T1000 (cell line): Measurements from ENCODE around the gene PCBP3.
"Not testable (repeated sequence)": the region's sequence is repeated elsewhere in the genome, so short reads cannot be mapped to it uniquely, and the experiment has no call there.

Experiments used
- DNase-seq: peaks from one replicate; lab custom pipeline; 2025; ENCODE audit warnings: mixed read lengths; lab: John Stamatoyannopoulos, UW

The PCBP3 gene

DNA sequence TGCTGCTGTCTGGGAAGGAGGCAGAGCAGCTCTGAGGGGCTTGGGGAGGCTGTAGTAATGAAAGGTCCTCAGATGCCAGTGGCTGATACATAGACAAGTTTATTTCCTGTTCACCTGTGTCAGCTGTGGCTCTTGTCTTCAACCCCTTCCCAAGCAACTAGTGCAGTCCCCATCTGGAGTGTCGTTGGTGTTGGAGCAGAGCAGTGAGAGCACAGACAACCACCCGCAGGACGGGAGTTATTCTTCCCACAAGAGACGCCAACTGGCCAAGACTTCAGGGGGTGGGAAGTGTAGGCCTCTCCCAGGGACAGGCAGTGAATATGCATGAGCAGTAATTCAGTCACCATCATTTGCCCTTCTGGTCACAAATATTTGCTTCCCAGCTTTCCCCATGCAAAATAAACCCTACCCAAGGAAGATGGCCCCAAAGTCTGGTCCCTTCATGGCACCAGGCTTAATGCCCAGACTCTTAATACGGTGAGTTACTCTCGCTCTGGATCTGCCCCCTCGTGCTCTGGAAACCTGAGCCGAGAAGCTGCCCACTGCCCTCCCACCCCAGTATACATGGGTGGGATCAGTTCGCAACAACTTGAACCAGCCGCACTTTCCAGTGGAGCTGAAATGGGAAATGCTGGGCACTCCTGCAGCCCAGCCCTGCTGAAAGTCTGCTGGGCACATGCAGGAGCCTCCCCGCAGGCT lies 184.5 kb downstream of the PCBP3 start:
- no peak for DNase-seq

DNA sequence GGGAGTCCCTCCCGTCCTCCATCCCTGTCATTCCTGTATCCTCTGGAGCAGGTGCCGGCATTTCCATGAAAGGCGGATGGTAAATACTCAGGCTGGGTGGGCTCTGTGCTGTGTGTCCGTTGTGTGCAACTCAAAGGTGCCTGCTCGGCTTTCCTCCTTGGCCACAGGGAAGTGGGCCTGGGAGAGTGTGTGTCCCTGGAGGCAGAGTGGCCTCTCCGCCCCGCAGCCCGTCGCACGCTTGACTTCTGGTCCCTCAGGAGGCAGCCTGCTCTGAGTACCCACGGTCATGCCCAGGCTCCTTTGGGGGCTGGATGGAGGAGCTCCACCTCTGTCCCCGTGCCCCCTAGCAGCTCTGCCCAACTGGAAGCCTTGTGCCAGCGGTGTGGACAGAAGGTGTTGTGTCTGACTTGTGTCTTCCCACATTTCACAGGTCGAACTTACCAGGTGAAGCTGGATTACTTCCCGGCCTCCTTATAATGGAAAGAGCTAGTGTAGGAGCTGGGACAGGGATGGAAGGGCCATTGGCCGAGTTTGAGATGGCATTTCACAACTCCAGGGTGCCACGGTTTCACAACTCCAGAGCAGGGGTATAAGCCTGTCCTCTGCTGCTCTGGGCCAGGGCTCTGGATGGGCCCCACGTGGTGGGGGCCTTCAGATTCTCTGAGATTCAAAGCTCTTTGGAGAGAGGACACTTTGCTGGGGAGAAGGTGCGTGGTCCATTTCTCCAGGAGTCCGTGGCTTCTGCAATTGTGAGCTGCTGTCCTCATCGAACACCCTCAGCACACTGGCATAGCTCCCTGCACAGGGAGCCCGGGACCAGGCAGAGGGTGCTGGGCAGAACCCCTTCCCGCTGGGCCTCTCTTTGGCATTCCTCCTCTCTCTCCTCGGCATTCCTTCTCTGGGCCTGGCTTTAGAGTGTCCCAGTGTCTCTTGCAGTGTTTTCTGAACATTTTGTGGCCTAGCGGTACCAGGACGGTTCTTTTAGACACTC lies 185.3 kb downstream of the PCBP3 start:
- no peak for DNase-seq

DNA sequence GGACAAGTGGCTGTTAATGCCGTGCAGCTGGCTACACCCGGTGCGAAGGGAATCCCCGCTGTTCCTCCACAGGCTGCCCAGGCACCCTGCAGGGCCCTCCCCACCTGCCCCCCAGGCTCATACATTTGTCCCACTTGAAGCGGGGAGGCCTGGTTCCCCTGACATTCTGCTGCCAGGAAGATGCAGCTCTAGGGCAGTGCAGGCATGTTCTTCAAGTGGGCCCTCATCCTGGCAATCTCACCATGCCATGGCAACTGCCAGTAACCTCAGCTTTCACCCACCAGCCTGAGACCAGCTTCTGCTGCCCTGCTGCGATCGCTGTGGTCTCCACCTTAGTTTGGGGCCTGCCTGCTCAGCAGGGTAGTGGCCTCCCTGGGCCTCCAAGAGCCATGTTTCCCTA lies 186.1 kb downstream of the PCBP3 start:
- no peak for DNase-seq

DNA sequence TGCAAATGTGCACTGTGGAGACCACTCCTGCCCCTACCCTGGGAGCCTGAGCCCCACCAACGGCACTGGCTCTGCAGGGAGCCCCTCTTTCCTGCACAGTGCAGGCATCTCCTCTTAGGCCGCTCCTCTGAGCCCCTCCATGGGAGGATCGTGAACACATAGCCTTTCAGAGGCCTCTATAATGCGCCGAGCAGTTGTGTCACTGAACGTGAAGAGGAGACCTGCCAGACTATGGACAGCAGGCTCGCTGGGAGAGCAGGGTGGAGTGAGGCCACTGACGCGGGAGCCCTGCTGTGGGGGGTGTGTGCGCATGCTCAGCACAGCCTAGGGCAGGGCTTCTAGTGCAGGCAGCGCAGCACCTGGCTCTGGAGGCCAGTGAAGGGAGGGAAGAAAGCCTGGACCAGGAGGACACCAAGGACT lies 186.7 kb downstream of the PCBP3 start:
- DNase-seq, result no peak

DNA sequence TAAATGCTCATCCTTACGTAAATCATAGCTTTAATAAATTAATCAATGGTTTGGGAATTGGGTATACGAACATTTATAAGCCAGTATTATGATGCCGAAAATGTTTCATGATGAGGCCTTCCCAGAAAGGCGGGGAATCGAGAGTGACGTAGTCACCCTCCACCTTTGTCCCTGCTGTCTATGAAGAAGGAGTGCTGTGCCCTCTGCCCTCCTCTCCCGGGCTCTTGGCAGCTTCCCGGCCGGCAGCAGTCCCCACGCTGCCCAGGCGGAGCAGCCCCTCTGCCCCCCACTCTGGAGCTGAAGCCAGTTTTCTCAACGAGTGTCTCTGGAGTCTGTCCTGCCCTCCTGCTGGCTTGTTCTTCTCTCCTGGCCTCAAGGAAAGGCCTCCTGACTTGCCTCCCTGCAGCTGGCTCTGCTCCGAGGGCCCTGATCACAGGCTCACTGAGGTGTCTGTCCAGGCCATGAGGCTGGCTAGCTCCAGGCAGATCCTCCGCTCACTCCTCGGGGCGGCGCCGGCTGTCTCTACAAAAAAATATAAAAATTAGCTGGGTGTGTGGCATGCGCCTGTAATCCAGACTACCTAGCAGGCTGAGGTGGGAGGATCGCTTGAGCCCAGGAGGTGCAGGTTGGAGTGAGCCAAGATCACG lies 187.3 kb downstream of the PCBP3 start:
- no peak for DNase-seq

DNA sequence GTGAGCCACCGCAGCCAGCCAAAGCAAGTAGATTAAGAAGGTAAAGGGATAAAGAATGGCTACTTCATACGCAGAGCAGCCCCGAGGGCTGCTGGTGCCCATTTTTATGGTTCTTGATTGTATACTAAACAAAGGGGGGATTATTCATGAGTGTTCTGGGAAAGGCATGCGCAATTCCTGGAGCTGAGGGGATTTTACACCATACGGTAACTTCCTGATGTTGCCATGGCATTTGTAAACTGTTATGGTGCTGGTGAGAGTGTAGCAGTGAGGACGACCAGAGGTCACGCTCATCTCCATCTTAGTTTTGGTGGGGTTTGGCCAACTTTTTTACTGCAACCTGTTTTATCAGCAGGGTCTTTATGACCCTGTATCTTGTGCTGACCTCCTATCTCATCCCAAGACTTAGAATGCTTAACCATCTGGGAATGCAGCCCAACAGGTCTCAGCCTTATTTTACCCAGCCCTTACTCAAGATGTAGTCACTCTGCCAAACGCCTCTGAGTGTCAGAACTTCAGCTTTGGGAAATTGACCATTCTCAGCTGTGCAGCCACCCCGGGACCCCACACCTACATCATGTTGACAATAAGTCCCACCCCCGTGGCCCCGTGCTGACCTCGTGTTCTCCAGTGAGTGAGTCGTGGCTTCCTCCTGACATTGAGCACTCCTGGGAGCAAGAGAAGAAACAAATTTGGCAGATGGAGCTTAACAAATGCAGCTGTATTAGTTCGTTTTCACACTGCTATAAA lies 188.6 kb downstream of the PCBP3 start:
- no peak for DNase-seq

DNA sequence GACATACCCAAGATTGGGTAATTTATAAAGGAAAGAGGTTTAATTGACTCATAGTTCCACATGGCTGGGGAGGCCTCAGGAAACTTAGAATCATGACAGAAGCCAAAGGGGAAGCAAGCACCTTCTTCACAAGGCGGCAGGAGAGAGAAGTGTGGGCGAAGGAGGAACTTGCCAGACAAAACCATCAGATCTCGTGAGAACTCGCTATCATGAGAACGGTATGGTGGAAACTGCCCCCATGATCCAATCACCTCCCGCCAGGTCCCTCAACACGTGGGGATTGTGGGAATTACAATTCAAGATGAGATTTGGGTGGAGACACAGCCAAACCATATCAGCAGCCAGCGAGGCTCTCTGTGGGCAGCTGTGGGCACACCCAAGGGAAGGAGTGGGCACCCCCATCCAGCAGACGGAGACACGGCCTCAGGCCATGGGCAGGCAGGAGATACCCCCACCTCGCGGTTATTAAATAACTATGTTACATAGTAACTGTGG lies 189.3 kb downstream of the PCBP3 start:
- not testable (repeated sequence) for DNase-seq

DNA sequence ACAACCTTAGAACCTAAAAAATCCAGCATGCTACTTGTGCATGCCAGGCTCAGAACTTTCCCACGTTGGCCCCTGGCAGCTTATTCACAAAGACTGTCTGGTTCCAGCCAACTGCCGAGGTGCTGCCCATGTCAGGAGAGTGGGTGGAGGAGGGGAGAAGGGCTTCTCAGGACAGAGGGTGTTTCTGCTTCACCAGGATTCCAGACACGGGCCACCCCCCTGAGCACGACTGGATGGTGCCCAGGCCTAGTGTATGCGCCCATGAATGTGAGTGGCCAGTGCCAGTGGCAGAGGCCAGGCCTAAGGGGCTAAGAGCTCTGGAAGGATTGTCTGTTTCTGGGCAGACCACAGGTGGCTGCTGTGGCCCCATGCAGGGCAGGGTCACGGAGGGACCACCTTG lies 189.9 kb downstream of the PCBP3 start:
- DNase-seq, result no peak

DNA sequence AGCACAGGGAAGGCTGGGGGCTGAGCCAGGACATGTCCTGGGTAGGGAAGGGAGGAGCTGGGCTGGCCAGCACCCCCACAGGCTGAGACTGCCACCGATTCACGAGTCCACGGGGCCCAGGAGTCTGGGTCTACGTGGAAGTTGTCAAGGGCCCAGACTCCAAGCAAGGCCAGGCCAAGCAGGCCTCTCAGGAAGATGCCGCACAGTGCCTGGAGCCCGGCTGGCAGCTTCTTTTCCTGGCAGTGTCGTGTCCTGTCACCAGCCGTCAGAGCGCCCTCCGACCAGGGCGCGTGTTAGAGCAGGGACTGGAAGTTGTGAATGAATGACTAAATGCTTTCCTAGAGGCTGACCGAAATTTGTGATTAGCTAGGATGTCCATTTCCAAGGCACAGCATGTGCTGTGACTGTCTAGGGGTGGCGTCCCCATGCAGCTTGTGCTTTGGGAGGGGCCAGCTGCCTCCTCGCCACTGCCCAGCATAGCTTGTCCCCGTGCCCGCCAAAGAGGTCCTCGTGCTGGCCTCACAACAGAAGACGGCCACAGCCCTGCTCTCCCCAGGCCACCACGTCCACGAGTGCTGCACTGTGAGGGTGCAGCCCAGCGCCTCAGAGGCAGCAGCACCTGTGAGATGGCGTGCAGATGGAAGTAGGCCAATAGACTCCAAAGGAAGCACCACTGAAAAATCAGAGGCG lies 190.6 kb downstream of the PCBP3 start:
- DNase-seq, result no peak

DNA sequence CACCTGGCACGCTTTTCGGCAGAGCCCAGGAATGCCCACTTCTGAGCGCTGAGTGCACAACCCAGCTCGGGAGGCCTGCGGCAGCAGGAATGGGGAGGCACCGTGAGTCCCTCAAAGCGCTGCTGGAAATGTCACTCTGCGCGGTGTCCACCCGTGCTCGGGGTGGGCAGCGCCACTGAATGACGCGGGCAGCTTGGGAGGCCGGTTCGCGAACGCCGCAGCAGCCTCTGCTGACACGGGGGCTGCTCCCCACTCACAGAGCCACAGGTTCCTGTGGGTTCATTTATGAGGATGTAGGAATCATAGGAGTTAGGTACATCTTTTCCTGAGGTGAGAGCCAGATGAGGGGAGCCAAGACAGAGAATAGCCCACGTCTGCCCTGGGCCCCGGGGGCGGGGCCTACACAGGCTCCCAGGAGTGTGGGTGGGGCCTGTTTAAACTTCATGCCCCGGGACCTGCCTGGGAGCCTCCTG lies 191.3 kb downstream of the PCBP3 start:
- DNase-seq, result no peak

DNA sequence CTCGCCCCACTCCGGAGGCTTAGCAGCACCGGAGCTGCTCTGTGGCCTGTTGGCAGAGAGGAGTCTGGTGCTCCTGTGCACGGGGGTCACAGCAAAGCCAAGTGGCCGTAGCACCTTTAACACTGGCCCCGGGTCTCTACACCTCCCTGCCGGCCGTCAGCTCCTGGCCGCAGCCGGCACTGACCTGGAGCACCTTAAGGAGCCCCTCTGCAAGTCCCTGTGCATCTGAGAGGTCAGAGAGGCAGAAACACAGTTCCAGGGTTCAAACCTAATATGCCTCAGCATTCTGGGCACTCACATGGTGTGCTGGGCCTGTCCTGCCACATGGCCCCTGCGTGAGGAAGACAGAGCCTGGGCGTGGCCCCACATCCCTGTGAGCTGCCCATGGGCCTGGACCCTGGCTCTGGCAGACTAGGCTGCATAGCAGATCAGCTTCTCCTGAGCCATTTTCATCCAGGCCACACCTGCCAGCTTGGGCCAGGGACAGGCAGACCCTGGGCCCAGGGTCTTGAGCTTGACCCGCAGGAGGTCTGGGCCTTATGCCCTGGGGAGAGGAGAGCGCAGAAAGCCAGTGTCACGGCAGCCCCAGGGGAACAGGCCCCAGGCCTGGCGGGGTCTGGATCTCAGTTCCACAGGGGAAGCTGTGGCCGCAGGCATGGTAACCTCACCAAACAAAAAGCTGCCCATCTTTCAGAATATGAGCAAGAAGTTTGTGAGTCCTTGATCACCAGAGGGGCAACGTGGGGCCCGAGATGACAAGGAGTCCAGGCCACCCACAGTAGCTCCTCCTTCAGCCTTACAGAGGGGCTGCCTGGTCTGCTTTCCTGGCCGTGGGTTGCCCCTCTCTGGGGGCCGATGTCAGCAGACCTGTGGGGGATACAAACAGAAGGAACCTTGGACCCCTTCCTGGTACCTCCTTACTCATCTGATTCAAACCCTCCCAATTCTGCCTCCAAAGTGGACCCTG lies 192.1 kb downstream of the PCBP3 start:
- no peak for DNase-seq

DNA sequence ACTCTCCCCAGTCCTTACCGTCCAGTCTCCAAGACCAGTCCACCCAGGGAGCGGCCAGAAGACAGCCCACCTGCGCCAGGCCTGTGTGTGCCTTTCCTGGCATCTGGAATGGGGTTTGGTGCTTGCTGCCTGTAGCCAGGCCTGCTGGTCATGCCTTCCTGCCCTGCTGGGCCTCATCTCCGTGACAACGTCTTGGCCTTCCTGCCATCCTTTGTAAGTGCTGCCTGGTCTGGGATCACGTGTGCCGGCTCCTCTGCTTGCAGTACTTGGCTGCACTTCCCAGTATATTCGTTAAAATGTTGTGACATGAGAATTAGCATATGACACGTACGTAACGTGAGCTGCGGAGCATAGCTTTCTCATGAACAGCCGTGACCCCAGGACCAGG lies 192.7 kb downstream of the PCBP3 start:
- DNase-seq, result no peak

DNA sequence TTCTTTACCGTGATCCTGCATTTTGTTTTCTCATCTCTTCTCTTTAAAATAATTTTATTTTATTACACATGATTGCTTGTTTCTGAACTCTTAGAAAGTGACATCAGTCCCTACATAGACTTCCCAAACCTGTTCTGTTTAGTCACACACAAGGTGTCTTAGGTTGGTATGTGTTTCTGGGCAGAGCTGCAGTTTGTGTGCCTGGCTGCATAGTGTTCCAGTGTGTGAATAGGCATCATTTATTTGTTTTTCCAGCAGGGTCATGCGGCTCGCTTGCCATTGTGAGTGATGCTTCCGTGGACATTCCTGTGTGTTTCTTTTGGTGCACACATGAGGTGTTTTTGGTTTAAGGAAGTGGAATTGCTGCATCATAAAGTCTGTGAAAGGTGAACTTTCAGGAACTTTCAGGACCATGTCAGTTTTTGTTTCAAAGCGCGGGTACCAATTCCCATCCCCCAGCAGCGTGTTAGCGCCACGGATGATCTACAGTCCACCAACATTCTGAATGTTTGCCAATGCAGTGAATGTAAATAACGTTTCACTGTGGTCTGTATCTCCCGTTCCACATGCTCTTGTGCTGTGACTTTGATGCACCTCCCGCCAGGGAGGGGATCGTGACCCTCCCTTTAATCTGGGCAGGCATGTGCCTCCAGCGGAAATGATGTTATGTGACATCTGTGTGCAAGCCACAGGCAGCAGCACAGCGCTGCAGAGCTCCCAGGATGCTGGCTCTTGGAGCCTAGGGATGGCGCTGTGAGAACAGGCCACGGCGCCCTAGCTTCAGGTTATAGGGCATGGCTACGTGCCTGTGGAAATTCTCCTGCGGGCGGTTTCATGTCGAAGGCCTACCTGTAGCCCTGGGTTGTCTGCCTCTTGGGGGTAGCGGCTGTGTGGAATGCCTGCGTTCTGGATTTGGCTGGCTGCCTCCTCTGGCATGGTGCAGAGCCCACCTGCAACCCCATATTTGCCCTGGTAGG lies 193.5 kb downstream of the PCBP3 start:
- DNase-seq, result no peak

DNA sequence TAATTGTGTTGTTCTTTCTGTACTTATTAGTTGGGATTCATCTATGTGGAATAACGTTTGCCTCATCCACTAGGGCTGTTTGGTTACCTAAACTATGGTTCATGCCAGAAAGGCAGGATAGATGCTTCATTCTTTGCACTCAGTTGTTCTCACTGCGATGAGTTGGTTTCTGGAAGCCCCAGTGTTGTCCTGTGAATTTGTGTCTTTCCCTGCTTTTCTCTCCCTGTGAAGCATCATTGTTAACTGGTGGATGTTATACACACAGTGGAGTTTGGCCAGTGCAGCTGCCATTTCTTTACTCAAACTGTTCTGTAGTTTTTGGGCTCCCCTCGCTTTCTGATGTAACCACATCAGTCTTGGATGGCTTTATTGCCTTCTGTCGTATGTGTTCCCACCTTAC lies 194.4 kb downstream of the PCBP3 start:
- no peak for DNase-seq

DNA sequence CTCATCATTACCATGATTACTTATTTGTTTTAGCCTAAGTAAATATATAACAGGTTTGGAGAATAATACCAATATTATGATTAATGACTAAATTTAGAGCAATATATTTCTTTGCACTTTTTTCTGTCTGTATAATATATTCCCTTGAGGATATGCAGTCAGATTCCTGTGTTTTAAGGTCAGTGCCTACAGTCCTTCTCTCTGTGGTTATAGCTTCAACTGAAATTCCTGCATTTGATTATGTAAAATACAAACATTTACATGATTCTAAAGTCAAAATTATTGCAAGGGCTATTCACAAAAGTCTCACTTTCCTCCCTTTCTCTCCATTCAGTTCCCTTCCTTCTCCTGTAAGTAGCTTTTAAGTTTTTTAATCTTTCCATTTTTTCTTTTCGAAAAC lies 195.1 kb downstream of the PCBP3 start:
- no peak for DNase-seq

DNA sequence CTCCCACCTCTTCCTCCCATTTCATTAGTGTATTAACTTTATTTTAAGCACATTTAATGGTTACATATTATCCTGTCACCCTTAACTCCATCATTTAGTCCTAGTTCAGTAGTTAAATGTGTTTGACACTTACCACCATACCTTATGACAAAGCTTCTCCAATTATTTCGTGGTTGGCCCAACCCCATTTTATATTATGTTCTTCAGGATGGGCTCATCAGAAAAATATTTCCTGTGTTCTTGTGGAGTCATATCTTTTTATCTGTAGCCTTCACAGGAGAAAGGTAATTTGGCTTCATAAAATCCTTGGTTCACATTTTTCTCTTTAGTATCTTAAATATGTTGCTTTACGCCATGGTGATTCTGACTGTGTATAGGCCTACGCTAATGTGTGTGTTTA lies 195.7 kb downstream of the PCBP3 start:
- DNase-seq, result no peak

DNA sequence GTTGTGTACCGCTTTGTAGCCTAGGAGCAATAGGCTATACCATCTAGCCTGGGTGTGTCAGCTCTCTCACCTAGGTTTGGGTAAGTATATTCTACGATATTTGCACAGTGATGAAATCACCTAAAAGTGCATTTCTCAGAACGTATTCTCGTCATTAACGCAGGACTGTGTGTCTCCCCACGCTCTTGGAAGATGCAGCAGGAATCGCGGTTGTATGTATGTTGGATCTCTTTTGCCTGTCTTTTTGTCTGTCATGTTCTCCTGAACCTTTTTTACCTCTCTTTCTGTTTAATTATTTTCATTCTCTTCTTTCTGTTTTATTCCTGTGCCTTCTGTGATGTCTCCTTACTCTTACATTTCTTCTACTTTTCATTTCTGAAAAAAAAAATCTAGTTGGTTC lies 197.5 kb downstream of the PCBP3 start:
- DNase-seq, result no peak

DNA sequence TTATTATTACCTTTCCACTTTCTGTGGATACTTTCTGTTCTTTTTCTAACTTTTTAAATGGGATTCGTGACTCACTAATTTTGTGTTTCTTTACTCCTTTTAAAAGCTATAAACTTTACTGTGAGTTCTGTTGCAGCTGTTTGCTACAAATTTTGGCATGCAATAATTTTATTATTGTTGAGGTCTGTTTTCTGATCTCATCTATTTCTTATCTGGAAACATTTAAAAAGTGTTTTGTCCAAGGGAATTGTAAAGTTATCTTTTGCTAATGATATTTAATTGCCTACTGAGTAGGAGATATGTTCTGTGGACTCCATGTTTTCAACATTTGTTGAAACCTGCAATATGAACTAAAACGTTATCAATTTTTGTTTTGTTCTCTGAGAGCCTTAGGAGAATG lies 199.9 kb downstream of the PCBP3 start:
- no peak for DNase-seq

DNA sequence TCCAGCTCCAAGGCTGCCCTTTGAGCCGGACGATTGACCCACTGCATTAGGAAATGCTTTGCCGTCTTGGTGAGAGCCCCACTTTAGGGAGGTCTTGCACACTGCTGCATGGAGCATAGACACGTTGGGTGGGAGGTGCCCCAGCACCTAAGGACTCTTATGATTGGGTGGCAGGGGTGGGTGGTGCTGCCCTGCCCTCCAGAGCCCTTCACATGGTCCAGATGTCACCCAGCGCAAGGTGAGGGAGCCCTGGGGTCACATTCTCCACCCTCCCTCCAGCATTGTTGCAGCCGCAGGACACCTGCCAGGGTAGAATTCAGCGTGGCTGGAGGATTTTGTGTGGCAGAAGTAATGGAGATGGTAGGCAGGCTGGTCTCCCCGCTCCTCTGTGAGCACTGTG lies 200.7 kb downstream of the PCBP3 start:
- DNase-seq, result no peak
